NCI-H1048 (cell line): Measurements from ENCODE around the gene EIF3F.

Experiments used
- DNase-seq: peaks from one replicate; lab custom pipeline; 2025; lab: John Stamatoyannopoulos, UW

EIF3F gene

DNA sequence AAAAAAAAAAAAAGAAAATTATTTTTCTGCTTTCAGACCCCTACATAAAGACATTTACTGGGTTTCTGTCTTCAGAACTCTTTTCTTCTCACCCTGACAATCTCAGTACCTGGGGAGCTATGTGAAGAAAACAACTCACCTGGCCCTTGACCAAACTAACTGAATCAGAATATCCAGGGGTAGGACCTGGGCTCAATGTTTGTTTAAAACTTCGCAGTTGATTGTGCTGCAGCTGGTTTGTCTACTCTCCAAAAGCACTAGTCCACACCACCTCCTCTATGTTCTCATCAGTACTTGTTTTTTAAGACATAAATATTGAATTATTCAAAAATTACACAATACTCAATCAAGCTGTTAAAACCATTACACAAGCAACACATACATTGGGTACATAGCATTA lies 34.8 kb downstream of the EIF3F start:
- no peak for DNase-seq

GRCh38 chr11:8022876-8023275 lies 35.7 kb downstream of the EIF3F start:
- no peak for DNase-seq

- DNase-seq, result no peak
Observed at GRCh38 chr11:8023831-8024555, 36.9 kb downstream of the EIF3F start.

GRCh38 chr11:8025123-8025522 lies 38.0 kb downstream of the EIF3F start:
- no peak for DNase-seq

- no peak for DNase-seq
Observed at GRCh38 chr11:8025816-8026215, 38.7 kb downstream of the EIF3F start.

GRCh38 chr11:8026982-8027381 lies 39.8 kb downstream of the EIF3F start:
- DNase-seq, result no peak

DNA sequence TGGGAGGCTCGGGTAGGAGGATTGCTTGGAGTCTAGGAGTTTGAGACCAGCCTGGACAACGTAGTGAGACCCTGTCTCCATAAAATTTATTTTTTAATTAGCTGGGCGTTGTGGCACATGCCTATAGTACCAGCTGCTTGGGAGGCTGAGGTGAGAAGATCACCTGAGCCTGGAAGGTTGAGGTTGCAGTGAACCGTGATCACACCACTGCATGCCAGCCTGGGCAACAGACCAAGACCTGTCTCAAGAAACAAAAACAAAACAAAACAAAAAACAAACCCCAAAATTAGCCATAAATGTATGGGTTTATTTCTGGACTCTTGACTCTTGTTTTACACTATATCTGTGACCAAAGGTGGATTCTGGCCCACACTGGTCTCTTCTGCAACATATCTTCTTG lies 41.6 kb downstream of the EIF3F start:
- DNase-seq, result no peak

- no peak for DNase-seq
Observed at GRCh38 chr11:8030526-8031247, 43.5 kb downstream of the EIF3F start.

- no peak for DNase-seq
Observed at GRCh38 chr11:8031248-8032115, 44.3 kb downstream of the EIF3F start.

GRCh38 chr11:8032122-8032521 lies 45.0 kb downstream of the EIF3F start:
- DNase-seq, result no peak

DNA sequence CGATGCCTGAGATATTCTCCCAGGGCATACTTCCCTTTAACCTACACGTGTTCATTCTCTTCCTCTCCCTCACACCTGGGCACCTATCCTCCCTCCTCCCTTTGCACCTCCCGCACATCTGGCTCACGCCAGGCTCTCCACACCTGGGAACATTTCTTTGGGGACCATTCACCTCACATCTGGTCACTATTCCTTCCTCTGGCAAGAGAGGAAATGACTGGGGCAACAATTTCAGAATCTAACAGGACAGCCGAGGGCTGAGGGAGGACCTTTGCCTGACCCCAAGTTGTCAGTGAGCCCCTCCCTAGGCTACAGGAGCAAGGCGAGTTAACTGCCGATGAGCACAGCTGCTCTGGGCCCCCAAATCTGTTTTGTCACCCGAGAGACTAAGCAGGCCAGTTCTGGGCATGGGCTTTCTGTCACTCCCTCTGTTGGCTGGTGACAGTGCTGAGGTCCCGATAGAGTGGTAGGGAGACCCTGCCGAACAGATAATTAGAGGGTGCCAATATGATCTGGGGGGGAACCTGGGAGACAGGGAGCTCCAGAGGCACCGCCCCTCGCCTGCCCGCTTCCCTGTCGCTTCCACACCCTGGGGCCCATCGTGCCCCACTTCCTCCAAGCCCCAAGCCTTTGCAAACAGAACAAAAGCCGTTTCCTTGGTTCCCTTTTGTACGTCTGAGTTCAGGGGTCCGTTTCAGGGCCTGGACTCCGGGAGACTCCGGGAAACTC lies 45.6 kb downstream of the EIF3F start:
- DNase-seq, result no peak

DNA sequence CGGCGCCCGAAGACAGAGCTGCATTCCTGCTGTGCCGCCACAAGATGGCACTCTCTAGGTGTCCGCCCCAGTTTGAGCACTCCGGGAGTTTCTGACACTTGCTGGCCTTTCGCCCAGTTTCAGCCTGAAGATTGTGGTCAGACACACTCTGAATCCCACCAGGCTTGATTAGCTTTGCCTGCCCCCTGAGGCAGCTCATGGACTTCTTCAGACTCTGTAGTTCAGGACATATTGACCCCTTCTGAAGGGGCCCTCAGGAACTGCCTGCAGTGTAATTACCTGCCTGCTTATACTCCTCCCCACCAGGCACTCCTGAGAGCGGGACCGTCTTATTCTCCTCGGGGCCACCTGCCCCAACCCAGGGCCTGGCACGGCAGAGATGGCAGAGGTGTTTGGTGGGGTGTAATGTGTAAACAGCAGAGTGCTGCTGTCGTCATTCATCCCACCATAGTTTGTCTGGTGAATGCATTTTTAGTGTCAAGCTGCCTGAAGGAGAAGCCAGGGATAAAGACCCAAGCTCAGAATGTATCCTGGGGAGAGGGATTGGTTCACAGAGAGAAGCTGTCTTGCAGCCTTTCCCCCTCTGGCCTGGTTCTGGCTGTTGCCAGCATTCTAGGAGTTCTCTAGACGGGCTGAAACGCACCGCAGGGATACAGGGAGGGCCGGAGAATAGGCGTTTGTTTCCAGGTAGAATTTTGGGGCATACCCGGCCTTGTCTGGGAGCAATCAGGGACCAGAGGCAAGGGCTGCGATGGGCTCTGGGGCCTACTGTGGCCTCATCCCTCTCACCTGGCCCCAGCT lies 46.4 kb downstream of the EIF3F start:
- DNase-seq, result no peak

DNA sequence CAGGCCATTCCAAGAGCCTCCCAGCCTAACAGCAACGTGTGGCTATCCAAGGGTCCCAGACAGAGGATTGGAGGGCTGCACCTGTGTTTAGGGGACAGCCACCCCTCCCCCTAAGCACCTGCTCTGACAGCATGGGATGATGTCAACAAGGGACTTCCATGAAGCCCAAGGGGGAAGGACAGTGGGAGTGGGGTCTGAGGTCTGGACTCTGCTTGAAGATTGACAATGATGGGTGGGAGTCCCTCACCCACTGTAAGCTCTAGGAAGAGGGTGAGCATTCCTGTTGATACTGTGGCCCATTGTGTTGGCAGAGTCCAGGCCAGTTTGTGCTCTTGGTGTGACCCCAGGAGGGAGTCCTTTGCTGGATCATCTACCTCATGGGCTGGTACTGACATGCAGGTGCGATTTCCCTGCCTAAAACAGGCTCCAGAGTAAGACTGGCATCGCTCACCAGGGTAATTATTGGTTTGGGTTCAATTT lies 47.0 kb downstream of the EIF3F start:
- DNase-seq, result no peak

GRCh38 chr11:8034604-8035190 lies 47.6 kb downstream of the EIF3F start:
- DNase-seq, result no peak

DNA sequence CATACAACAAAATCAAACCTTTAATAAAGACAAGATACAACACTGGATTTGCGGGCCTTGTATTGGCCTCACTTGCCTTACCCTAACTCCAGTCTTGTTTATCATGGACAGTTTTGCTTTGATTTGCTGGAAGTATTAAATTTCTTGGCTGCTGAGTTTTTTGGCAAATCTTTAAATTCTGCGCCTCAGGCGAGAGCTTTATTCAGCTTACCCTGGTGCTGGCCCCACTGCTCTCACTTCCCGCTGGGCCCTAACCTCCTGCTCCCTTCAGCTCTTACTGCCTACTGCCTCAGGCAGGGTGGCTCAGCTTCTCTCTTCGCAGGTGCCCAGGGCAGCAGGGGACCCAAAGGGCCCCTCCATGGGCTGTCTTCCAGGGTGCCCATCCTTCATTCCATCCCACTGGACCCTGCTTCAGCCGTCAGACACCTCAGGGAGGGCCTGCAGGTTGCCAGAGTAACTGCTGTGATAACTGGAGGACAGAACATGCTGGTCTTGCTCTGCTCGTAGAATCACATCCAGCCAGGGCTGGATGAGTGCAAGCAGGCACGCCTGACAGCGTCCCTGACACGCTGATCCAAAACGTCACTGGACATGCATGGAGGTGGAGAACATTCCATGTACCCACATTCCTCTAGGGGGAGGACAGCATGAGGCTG lies 48.2 kb downstream of the EIF3F start:
- DNase-seq, result no peak

DNA sequence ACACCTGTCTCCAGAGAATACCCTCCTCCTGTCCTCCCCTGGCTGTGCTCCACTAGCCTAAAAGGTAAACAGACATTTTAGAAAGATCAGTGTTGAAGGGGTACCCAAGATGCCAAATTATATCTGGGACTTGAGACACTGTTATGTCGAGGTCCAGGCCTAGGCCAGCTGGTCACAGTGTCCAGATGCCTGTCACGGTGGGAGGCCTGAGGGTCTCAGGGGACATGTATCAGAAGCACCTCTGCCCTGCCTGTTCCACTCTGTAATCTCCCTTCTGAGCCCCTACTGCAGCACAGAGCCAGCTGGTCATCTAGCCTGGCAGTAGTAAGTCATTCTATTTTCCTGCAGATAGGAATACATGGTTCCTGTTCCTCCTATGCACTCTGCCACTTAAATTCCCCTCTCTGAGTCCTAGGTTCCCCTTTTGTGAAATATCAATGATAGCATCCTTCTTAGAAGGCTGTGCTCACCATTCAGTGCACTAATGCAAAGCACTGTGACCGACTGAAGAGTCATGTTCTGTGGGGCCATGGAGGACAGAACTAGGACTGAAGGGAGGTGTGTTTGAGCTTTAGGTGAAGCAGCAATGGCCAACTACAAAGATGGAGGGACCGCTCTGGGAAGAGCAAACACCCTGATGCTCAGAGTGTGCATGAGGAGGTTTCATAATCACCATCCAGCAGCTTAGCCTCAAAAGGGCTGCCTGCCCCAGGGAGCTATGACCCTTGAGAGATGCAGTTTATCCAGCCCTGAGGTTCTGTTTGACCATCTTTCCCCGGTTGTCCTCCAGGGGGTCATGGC lies 49.1 kb downstream of the EIF3F start:
- no peak for DNase-seq

DNA sequence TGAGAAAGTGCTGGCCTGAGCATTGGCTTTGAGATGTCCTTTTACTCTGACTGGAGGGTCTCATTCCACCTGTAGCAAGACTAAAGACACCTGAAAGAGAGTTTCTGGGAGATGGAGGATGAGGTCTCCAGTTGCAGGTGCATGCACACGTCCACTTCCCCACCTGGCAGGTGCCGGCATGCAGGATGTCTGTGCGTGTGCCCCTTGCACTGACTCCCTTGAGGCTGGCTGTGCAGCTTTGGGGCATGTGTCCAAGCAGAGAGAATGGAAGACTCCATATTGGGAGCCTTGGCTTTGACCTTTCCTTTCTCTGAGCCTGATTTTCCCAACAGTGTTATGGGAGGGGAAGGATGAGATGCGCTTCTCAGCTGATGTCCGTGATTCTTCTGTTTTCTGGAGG lies 49.8 kb downstream of the EIF3F start:
- no peak for DNase-seq

- DNase-seq, result no peak
Observed at GRCh38 chr11:8038393-8038792, 51.3 kb downstream of the EIF3F start.

GRCh38 chr11:8038811-8039529 lies 51.8 kb downstream of the EIF3F start:
- no peak for DNase-seq
